ENCODE results near the gene ROR2. TPM values are rescaled to one million over a fixed set of nuclear protein-coding genes. Genes with fewer than 3 reads are reported as not detected.

The ROR2 gene
- total RNA-seq, 1 experiment from 2014 or later, result 2.7 TPM

- H3K36me3 Mint-ChIP-seq (ENCODE audit: insufficient read depth in 1 of 3, low read depth in 3 of 3), result no peaks in the 10 kb centered on the region; a peak in 1 of 7 replicates
- WGBS (ENCODE audit: extremely low coverage, insufficient read length, low lambda C conversion rate), result 100% methylated on average over 2 of the region's 10 CpGs
- Histone ChIP-seq H2BK20ac (ENCODE audit: low read depth, low read length, poor library complexity, severe bottlenecking) (no peak overlapping the region), H3K27me3 (ENCODE audit: insufficient read depth, low read length) (no peaks in the 10 kb centered on the region; the same call in 1 of the 2 replicates), H3K79me2 (ENCODE audit: insufficient read depth, low read length) (no peaks in the 10 kb centered on the region), H3K14ac (ENCODE audit: insufficient read depth, low read length) (no peak overlapping the region), H4K8ac (replicated peaks; ENCODE audit: insufficient read length, low read depth, low read length) (no peak overlapping the region), H2BK15ac (ENCODE audit: low read depth, low read length) (no peak overlapping the region), H3K4me2 (ENCODE audit: insufficient read depth, insufficient read length, low read length) (no peak overlapping the region), H4K91ac (ENCODE audit: insufficient read length, low read depth, low read length) (no peak overlapping the region), H4K5ac (ENCODE audit: insufficient read length, low read depth, low read length) (no peak overlapping the region), H2BK5ac (ENCODE audit: insufficient read length, low read length) (no peak overlapping the region), H3K9ac (ENCODE audit: extremely low read depth, insufficient read length, low read length) (no peak overlapping the region), H3K23ac (ENCODE audit: insufficient read length, low read depth, low read length) (no peak overlapping the region), H2BK12ac (ENCODE audit: insufficient read length, low read depth, low read length) (no peak overlapping the region), H3K27ac (ENCODE audit: insufficient read length, low read depth, low read length) (no peak overlapping the region), H3K23me2 (ENCODE audit: insufficient read length, low read depth, low read length, poor library complexity, severe bottlenecking) (no peaks in the 10 kb centered on the region), H3K56ac (ENCODE audit: insufficient read length, low read depth, low read length) (no peak overlapping the region), H2BK120ac (ENCODE audit: low read depth, low read length, poor library complexity, severe bottlenecking) (no peak overlapping the region), H4K20me1 (ENCODE audit: control insufficient read depth, insufficient read depth, insufficient read length) (peaks cover 3% of the 10 kb centered on the region), H3T11ph (ENCODE audit: low read length) (no peak overlapping the region), H3K9me3 (ENCODE audit: control insufficient read depth, low read depth, low read length) (no peaks in the 10 kb centered on the region), H3K79me1 (ENCODE audit: insufficient read depth, low read depth, low read length, poor library complexity, severe bottlenecking) (no peaks in the 10 kb centered on the region), H3K18ac (ENCODE audit: insufficient read length, low read depth, low read length) (no peak overlapping the region), H3K4me1 (ENCODE audit: insufficient read depth, low read length) (peaks cover 3% of the 10 kb centered on the region), H2AFZ (ENCODE audit: low read length) (no peak overlapping the region), H3K4ac (ENCODE audit: low read depth, low read length) (no peak overlapping the region), H2AK5ac (ENCODE audit: insufficient read length, low read length) (no peak overlapping the region)
- TF ChIP-seq CTCF (conservative IDR thresholded peaks at IDR 0.05), result no peak
- no peaks in the 10 kb centered on the region; a peak in 1 of 5 replicates for H3K9me3 Mint-ChIP-seq
- peaks cover 30 to 38% of the 10 kb centered on the region in 2 experiments for H3K4me1 Mint-ChIP-seq
- no peak for DNase-seq
- peaks cover 32% of the 10 kb centered on the region for H3K27me3 Mint-ChIP-seq (ENCODE audit: low read depth)
- H3K4me3 Mint-ChIP-seq, result no peak overlapping the region
- H3K27ac Mint-ChIP-seq, result no peak overlapping the region
These were observed 45.3 kb downstream of the ROR2 start for GRCh38 chr9:91904588-91905236.
